GM19395 (cell line): Measurements from ENCODE around the gene CITED1.

Experiments used
- ATAC-seq: cut with Tn5 transposase; IDR thresholded peaks from one replicate; pipeline ENCODE4 v1.9.1; 2021; ENCODE audit warnings: mild to moderate bottlenecking, moderate library complexity; ENCODE audit not compliant: unreplicated experiment

The CITED1 gene

DNA sequence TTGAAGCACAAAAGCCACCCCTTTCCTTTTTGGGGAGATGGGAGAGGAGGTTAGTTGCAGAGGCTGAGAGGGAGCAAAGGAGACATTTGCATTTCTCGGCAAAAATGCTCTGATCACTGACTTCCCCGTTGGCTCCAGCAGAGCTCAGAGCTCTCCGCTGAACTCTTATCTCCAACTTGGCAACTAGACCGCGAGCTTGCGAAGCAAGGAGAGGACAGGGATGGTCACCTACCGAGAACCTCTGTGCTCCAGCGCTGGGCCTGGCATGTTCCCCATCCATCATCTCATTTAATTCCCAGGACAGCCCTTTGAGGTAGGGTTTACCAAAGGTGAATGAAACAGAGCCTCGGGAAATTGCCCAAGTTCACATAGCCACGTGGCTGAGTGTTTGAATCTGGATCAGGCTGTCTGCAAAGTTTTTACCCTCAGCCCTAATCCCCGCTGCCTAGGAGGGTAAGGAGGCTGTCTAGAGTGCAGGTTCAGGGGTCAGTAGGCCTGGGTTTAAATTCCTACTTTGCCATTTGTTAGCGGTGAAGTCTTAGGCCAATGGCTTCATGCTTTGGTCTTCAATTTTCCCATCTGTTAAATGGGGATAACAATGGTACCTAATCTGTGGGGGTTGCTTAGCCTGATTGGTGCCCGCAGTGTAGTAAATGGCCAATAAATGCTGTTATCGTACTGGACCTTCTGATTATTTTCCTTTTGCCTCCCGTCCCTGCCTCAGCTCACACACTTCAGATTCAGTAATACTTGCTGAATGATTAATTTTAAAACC lies 3.8 kb upstream of the CITED1 start:
- no peak for ATAC-seq

DNA sequence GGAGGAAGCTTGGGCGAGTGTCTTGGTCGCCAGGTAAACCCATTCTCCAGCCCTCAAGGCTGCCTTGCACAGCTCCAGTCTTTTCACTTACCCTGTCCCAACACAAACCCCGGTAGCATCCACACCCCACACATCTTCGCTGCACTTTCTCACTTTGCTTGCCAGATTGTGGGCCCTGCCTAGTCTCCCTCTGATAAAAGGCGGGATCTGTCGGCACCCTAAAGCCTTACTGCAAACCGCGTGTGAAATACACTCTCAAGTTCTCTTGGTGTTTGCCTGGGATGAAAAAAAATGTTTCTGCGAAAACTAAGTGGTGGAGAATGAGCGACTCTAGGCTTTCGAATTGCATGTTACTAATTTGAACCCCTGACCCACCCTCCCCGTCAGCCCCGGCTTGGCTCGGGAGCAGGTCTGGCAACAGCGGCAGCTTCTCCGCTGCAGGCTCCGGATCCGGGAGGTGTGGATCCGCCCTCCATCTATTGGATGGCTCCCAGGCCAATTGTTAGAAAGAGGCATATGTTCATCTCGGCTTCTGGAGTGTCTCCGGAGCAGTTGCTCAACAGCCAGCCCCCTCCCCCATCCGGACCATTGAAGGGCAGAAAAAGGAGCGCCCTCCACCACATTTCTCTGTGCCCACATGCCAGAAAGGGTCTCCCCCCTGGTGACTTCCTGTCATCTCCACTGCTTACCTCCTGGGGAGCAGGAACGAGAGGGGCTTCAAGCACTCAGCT lies 3.0 kb upstream of the CITED1 start:
- ATAC-seq: no peak

DNA sequence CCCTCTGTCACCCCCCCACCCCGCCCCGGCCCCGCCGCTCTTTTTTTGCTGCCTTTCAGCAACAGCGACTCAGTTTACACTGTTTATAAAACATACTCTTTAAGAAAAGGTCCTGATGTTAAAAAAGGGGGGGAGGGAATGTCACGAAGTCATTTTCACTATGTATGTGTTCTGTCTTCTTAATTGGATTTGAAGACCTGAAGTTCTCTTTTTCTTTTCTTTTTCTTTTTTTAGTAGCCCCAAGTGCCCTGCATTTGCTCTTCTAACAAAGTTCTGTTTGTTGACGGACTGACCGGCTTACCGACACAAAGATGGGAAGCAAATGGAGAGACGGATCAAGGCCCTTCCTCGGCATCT lies 2.5 kb upstream of the CITED1 start:
- no peak for ATAC-seq

DNA sequence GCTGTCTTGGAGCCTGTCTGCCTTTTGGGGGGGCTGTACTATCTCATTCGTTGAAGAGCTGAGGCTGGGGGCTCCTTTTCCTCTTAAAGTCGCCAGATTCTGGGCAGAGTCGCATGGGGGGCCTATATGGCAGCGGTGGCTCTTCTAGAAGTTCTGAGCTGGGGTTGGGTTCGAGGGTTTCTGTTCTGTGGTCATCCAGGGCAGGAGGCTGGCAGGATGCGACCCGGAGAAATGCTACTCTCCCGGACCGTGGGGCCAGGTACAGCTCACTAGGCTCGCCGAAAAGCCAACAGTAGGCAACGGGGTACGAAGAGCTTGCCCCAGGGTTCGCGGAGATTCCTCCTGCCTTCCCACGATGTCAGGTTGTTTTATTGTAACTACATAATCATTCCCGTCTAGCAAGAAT lies 1.9 kb upstream of the CITED1 start:
- no peak for ATAC-seq

DNA sequence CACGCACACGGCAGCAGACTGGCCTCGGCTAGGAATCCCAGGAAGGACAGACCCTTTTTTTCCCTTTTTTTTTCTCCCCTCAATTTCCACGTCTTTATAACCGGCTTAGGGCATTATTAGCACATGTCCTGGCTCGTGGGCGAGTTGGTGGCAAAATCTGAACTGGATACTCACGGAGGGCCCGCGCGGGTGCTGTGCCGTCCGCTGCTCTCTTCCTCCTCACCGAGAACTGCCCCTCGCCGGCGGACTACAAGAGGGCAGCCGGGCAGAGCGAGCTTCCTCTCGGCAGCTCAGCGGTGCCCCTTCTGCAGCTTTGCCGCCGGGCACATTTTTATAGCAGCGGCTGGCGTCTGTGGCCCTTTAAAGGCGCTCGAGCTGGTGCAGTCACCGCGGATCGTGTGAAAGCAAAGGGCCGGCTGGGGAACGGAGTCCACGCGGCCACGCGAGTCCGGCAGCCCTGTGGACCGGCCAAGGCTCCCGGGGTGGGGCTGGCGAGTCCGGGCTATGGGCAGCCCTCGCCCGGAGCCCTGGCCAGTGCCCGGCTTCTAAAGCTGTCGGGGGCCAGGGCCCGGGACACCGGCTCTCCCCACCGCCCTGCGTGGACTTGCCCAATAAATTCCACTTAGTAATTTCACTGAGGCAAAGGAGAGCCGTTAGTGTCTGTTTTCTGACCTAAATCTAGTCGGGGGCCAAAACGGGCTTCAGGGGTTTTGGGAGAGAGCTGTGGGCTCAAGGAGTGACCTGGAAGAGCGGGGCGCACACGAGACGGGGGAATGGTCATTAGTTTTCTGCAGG lies 1.3 kb upstream of the CITED1 start:
- ATAC-seq: peak; percentile 56

DNA sequence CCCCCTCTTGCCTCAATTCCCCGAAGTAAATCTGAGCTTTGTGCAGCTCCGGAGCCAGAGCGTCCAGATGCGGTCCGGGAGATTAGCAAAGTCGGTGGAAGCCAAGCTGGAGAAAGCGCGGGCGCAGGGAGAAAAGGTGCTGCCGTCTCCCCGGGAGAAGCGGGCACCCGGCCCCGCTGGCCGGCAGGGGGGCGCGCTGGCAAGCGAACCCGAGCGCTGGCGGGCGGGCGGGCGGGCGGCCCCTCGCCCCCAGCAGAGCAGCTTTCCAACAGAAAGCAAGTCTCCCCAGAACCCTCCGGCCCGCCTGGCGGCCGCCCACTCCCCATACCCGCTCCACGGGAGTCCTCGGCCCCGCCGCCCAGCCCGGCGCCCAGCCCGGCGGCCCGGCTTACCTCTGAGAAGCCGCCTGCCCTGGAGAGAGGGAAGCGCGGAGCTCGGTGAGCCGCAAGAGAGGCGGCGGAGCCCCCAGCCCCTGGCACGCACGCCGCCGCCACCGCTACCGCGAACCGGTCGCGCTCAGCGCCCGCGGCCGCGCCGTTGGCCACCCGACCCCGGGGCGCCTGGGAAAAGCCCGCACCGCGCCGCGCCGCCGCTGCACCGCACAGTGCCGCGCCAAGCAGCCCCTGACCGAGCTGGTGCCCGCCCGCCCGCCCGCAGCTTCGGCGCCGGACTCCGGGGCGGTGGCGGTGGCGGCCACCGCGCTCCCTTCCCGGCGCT lies 529 bp upstream of the CITED1 start:
- ATAC-seq: no peak

DNA sequence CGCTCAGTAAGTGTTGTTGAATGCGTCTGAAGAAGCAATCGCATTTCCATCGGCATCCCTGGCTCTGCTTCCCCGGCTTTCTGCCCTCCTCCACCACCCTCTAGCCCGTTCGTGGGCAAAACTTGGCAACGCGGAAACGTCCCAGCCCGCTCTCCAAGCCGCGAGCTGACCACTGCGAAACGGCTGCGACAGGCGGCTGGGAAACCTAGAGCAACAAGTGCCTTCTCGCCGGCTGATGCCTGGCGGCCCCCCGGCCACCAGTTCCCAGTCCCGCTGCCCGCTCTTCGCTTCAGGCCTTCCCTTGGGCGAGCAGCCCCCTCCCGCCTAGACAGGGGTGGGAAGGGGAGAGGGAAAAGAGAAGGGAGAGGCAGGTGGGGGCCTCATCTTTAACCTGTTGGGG lies 837 bp downstream of the CITED1 start:
- ATAC-seq: no peak

DNA sequence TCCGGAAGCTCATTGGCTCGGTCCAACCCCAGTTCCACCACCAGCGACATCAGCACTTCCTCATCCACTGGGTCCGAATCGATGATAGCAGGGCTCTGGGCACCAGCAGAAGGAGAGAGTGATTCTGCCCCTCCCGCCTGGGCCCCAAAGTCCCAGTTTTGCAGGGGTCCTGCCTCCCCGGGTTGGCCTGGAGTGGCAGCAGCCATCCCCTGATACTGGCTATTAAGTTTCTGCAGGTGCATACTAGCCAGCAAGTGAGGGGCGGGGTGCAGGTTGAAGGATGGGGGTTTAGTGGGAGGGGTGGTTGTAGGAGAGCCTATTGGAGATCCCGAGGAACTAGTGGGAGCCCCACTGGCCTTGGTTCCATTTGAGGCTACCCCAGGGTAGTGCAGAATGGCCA lies 3.9 kb downstream of the CITED1 start:
- ATAC-seq: no peak

DNA sequence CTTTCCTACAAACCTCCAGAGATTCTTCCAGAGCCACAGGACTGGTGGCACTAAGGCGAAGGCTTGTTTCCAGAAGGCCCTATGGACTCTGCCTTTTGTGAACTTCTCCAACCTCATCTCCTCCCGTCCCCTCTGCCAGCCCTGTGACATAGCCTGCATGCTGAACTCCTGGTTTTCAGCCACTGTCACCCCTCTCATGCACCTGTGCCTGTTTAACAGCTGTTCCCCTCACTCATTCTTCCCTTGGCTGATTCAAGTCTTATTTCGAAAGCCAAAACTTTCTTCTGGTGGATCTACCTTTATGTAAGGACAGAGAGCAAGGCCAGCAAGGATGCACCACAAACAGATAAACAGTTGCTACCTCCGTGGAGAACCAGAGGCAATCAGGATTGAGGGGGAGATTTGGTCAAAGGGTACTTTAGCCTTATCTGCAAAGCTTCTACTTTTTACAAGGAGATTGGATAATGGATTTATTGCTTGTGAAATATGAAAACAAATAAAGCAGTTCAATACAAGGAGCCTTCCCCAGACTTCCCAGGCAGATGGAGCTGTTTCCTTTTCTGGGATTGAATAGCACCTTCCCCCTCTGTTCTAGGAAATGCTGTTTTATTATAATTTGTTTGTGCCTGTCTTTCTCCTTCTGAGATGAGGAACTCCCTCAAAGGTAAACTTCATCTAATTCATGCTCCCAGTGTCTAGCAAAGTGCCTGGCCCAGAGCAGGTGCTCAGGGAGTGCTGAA lies 5.7 kb downstream of the CITED1 start:
- no peak for ATAC-seq

DNA sequence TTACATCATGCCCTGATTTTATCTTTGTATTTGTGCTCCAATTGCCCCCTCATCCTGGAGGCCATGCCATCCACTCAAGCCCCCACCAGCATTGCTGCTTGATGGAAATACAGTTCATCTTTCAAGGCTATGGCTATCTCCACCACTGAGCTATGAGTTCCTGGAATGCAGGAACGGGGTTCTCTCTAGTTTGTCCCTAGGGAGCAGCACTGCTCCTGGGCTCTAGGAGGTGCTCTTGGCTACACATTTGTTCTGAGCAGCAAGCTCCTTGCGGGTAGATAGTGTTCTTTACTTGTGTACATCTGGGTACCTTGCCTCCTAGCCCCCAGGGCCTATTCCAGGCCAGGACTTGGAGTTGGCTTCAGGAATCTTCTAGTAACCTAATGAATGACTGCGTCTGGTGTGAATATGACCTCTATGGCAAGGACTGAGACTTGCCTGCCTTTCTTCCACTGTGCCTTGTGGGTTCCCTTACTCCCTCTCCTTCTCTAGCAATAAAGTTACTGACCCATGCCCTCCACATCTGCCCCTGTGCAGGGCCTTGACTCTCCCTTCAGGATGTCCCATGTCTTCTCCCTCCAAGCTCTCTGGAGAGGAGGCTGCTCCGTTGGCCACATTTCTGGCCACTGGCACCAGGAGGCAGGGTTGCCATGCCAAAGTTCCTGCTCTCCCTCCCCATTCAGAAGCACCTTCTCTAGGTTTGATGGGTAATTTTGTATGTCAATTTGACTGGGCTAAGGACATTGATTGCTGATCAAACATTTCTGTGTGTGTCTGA lies 7.6 kb downstream of the CITED1 start:
- peak; percentile 68 for ATAC-seq

DNA sequence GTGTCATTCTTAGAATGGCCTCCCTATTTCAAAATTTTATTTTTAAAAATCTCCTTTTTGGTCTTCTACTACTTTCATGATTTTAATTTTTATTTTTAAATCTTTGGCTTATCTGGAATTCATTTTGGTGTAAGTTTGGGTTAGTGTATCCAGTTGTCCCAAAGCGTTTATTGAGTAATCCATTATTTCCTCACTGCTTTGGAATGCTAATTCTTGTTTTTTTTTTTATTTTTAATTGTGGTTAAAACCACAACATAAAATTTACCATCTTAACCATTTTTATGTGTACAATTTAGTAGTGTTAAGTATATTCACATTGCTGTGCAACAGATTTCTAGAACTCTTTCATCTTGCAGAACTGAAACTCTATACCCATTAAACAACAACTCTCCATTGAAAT lies 8.7 kb downstream of the CITED1 start:
- ATAC-seq: no peak

DNA sequence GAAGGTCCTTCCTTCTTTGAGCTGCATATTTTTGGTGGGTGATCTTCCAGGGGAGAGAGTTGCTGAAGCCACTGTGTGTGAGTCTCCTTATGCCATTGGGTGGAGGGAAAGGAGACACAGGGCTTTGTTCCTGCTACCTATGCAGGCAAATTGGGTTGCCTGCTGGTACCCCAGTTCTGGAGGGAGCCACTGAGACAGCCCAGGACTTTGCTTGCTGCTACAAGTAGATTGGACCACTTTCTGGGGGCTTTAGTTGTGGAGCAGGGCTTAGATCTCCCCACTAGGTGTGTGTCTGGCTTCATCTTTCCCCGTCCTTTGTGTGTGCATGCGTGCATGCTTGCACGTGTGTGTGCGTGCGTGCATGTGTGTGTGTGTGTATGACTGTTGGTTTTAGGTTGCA lies 10.0 kb downstream of the CITED1 start:
- ATAC-seq: no peak

DNA sequence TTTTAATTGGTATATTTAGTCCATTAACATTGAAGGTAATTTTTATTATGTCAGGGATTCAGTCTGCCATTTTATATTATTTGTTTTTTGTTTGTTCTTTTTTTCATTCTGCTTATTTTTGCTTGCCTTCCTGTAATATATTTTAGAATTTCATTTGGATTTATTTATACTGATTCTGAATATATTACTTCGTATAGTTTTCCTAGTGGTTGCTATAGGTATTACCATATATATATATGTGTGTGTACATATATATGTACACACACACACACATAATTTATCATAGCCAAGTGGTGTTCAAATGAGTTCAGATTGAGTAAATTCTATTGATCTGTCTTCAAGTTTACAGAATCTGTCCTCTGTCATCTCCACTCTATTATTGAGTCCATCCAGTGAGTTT lies 11.2 kb downstream of the CITED1 start:
- no peak for ATAC-seq

DNA sequence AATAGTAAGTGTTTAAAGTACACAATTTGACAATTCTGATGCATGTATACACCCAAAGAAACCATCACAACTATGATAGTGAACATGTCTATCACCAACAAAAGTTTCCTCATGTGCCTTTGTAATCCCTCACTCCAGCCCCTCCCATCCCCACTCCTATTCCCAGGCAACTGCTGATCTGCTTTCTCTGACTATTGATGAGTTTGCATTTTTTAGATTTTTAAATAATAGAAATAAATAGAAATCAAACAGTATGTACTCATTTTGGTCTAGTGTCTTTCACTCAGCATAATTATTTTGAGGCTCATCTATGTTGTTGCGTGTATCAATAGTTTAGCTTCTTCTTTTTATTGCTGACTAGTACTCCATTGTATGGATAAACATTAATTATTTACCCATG lies 23.4 kb downstream of the CITED1 start:
- ATAC-seq: no peak

DNA sequence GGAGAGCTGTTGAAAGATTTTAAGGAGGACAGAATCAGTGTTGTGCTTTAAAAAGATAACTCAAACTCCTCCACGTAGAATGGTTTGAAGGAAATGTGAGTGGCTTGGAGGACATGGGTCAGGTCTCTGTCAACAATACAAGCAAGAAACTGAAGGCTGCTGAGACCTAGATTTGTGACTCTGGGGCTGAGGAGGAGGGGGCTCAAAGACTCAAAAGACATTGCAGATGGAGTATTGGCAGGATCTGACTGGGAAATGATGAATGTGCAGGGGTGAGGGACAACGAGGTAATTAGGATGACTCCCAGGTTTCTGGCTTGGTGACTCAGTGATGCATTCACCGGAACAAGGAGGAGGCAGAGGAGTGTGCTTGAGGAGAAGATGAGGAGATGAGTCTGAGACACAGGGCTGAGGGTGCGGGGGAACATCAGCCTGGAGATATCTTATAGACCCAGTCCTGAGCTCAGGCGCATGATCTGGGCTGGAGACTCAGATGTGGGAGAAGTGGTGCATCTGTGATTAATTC lies 25.3 kb downstream of the CITED1 start:
- no peak for ATAC-seq

DNA sequence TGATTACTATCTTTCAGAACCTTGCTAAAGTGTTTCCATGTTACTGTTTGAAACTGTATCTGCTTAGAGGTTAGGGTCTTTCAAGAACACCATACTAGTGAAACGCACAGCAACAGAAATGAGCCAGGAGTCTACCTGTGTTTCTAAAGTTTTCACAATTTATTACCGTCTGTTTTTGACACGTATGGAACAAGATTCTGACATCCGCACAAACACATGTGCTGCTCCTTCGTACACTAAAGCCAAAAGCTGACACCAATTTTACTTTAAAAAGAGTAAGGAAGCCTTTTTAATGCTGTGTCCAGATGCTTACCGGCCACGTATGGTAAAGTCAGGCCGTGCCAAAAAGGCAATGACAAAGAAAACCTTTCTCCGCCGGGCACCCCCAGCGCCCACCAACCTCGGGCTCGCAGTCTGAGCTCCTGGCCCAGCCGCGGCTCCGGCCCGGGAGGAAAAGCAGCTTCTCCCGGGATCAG lies 29.2 kb downstream of the CITED1 start:
- peak; percentile 40 for ATAC-seq

DNA sequence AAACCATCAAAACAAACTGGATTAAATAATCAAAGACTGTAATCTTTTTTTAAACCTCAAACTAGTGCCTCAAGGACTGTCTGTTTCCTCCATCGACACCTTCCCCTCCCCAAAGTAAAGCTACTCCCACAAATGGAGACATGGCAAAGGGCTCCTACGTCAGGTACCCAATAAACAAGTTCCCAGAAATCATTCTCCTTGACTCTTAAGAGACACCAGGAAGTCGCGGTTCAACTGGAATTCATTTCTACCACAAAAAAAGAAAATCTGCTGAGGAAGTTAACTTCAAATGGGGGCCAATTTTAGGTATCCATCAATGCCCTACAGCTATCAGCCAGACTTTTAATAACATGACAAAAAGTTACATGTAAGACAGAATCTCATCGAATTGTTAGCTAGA lies 31.2 kb downstream of the CITED1 start:
- no peak for ATAC-seq

DNA sequence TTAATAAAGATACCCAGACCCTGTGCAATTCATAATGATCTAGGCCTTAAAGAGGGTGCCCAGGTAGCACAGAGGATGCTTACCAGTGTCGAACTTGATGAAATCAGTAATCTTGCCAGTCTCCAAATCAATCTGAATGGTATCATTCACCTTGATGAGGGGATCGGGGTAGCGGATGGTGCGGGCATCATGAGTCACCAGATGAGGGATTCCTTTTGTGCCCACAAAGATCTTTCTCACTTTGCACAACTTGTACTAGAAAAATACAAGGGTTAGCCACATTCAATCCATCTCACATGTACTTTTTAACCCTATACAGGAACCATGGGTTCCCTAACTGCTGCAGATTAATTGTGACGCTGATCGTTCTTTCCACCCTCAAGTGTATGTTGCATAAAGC lies 32.0 kb downstream of the CITED1 start:
- no peak for ATAC-seq

DNA sequence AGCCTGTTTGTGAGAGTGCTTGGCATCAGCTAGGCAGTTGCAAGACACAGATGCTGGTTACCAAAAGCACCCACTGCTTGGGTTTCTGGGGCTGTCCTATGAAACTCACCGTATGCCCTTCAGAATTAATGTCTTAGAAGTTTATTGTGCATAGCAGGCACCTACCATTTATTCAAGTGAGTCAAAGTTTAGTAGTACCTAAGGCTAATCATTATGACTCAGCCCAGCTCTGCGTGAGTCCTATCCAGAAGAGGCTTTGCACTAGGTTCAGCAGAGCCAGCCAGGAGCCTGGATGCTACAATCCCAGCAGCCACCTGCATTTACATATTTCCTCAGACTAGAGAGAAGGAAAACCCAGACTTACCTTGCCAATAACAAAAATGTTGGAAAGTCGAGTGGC lies 32.8 kb downstream of the CITED1 start:
- ATAC-seq: no peak
